H1 (cell line): ENCODE measurements around the gene ZNF831. TPM values are rescaled to one million over a fixed set of nuclear protein-coding genes. Genes with fewer than 3 reads are reported as not detected.

Experiments used
- CTCF ChIA-PET: fragments of 300-600 bp; sonication (Branson Sonifier 250); formaldehyde crosslinking; loops from one replicate; lab custom pipeline; 2021; ENCODE audit not compliant: partially characterized antibody; lab: Charles Lee
- POLR2A ChIA-PET: fragments of 300-600 bp; sonication (Branson Sonifier 250); formaldehyde crosslinking; loops from one replicate; lab custom pipeline; 2021; ENCODE audit warnings: inconsistent platforms; ENCODE audit not compliant: partially characterized antibody; lab: Charles Lee
- DNase-seq, 2 experiments: peaks; one replicate each; pipeline versions ENCODE4 v3.0.0 to v3.0.0-alpha.2; 2010 to 2022; ENCODE audit warnings: low spot score in 2 of 2, low read depth in 1 of 2, mixed read lengths in 1 of 2
- FAIRE-seq: peaks from 2 replicates; lab custom pipeline; 2011; peaks lifted over from hg19 to GRCh38; lab: Jason Lieb, UNC
- H2AFZ ChIP-seq: 2 replicates; pipeline ENCODE4 v1.8.1; 2012; ENCODE audit warnings: low read length, inconsistent platforms
- H2AK5ac ChIP-seq: 2 replicates; pipeline ENCODE4 v1.6.1; 2013; ENCODE audit warnings: low read depth, low read length
- H2BK120ac ChIP-seq: replicated peaks from 2 replicates; pipeline ENCODE3; 2013; ENCODE audit warnings: low read depth, low read length, inconsistent platforms
- H2BK12ac ChIP-seq: 2 replicates; pipeline ENCODE4 v1.6.1; 2013; ENCODE audit warnings: low read depth, low read length
- H2BK15ac ChIP-seq: 2 replicates; pipeline ENCODE4 v1.6.1; 2013; ENCODE audit warnings: low read length
- H2BK20ac ChIP-seq: 2 replicates; pipeline ENCODE4 v1.6.1; 2013; ENCODE audit warnings: low read length
- H2BK5ac ChIP-seq: 2 replicates; pipeline ENCODE4 v1.6.1; 2013; ENCODE audit warnings: low read depth, low read length
- H3K14ac ChIP-seq: 2 replicates; pipeline ENCODE4 v1.6.1; 2013; ENCODE audit warnings: inconsistent platforms; ENCODE audit not compliant: insufficient read length
- H3K18ac ChIP-seq: 2 replicates; pipeline ENCODE4 v1.6.1; 2013; ENCODE audit warnings: low read length; ENCODE audit errors: extremely low read depth
- H3K23ac ChIP-seq: 2 replicates; pipeline ENCODE4 v1.6.1; 2013; ENCODE audit warnings: inconsistent platforms; ENCODE audit not compliant: insufficient read length
- H3K23me2 ChIP-seq: 2 replicates; pipeline ENCODE4 v1.6.1; 2013; ENCODE audit warnings: low read depth, low read length
- H3K27ac ChIP-seq: 2 replicates; pipeline ENCODE4 v1.6.1; 2011; ENCODE audit warnings: low read depth, low read length, inconsistent platforms
- H3K27me3 ChIP-seq, 4 experiments: replicated peaks in 1 of 4; 1 replicate in 1 of 4; 2 replicates in 3 of 4; pipeline versions ENCODE4 v1.6.1 to v1.8.1; 2011 to 2013; ENCODE audit warnings: low read length in 3 of 4, mild to moderate bottlenecking in 3 of 4, inconsistent platforms in 2 of 4, mixed read lengths in 2 of 4, moderate library complexity in 1 of 4; ENCODE audit not compliant: control insufficient read depth in 3 of 4, insufficient read depth in 3 of 4; ENCODE audit errors: extremely low read depth in 1 of 4
- H3K36me3 ChIP-seq, 4 experiments: 2 replicates each; pipeline versions ENCODE4 v1.6.1 to v1.8.1; 2011 to 2013; ENCODE audit warnings: mild to moderate bottlenecking in 4 of 4, low read length in 3 of 4, moderate library complexity in 2 of 4, control low read depth in 1 of 4, inconsistent platforms in 1 of 4; ENCODE audit not compliant: insufficient read depth in 4 of 4, control insufficient read depth in 2 of 4
- H3K4ac ChIP-seq: replicated peaks from 2 replicates; pipeline ENCODE3; 2013; ENCODE audit warnings: low read length, low read depth, mixed read lengths, inconsistent platforms; ENCODE audit not compliant: insufficient read length
- H3K4me1 ChIP-seq, 4 experiments: replicated peaks in 1 of 4; 1 replicate in 1 of 4; 2 replicates in 3 of 4; pipeline versions ENCODE4 v1.6.1 to v1.8.1; 2011 to 2013; ENCODE audit warnings: low read length in 3 of 4, inconsistent platforms in 2 of 4, mixed read lengths in 1 of 4; ENCODE audit not compliant: insufficient read depth in 4 of 4, control insufficient read depth in 3 of 4
- H3K4me2 ChIP-seq, 2 experiments: 2 replicates each; pipeline versions ENCODE4 v1.6.1 to v1.8.1; 2011 to 2013; ENCODE audit warnings: low read depth in 2 of 2, low read length in 2 of 2, control low read depth in 1 of 2, inconsistent platforms in 1 of 2, mild to moderate bottlenecking in 1 of 2; ENCODE audit not compliant: insufficient read depth in 1 of 2
- H3K4me3 ChIP-seq, 4 experiments: fragments of 200-600, 300-600 bp in 1 of 4; sonication (generic), shearing (Covaris generic), sonication (Bioruptor Twin) in 1 of 4; 2 replicates each; pipeline versions ENCODE4 v1.5.1 to v1.8.1; 2011 to 2016; ENCODE audit warnings: low read length in 4 of 4, low read depth in 3 of 4, control low read depth in 2 of 4, inconsistent platforms in 2 of 4, mild to moderate bottlenecking in 2 of 4, mixed read lengths in 1 of 4, moderate library complexity in 1 of 4; ENCODE audit not compliant: insufficient read depth in 2 of 4; ENCODE audit errors: extremely low read depth in 1 of 4
- H3K56ac ChIP-seq: replicated peaks from 2 replicates; pipeline ENCODE3; 2013; ENCODE audit warnings: low read depth, mild to moderate bottlenecking, mixed read lengths, low read length, inconsistent platforms; ENCODE audit not compliant: insufficient read length
- H3K79me1 ChIP-seq: 2 replicates; pipeline ENCODE4 v1.6.1; 2013; ENCODE audit warnings: low read depth, low read length, control low read depth
- H3K79me2 ChIP-seq, 2 experiments: 2 replicates each; pipeline versions ENCODE4 v1.6.1 to v1.8.1; 2012 to 2013; ENCODE audit warnings: low read length in 2 of 2, mild to moderate bottlenecking in 2 of 2, inconsistent platforms in 1 of 2; ENCODE audit not compliant: insufficient read depth in 2 of 2, control insufficient read depth in 1 of 2
- H3K9ac ChIP-seq, 4 experiments: replicated peaks in 1 of 4; 1 replicate in 1 of 4; 2 replicates in 3 of 4; pipeline versions ENCODE4 v1.6.1 to v1.8.1; 2011 to 2013; ENCODE audit warnings: low read depth in 3 of 4, low read length in 3 of 4, control low read depth in 2 of 4, mild to moderate bottlenecking in 2 of 4, moderate library complexity in 2 of 4, inconsistent platforms in 1 of 4; ENCODE audit errors: extremely low read depth in 1 of 4
- H3K9me3 ChIP-seq, 2 experiments: 2 replicates each; pipeline versions ENCODE4 v1.6.1 to v1.8.1; 2012 to 2013; ENCODE audit warnings: mild to moderate bottlenecking in 2 of 2, moderate library complexity in 2 of 2, control low read depth in 1 of 2, inconsistent platforms in 1 of 2, low read depth in 1 of 2, low read length in 1 of 2, mixed read lengths in 1 of 2; ENCODE audit not compliant: insufficient read depth in 2 of 2
- H4K20me1 ChIP-seq, 2 experiments: replicated peaks in 1 of 2; 2 replicates each; pipeline versions ENCODE3 to v1.8.1; 2011 to 2013; ENCODE audit warnings: inconsistent platforms in 2 of 2, low read length in 2 of 2, mild to moderate bottlenecking in 1 of 2; ENCODE audit not compliant: insufficient read depth in 2 of 2, control insufficient read depth in 1 of 2
- H4K5ac ChIP-seq: 2 replicates; pipeline ENCODE4 v1.6.1; 2013; ENCODE audit warnings: low read length, low read depth, mixed read lengths, inconsistent platforms; ENCODE audit not compliant: insufficient read length
- H4K8ac ChIP-seq: 2 replicates; pipeline ENCODE4 v1.8.0; 2013; ENCODE audit warnings: mild to moderate bottlenecking, moderate library complexity, low read length, inconsistent platforms; ENCODE audit not compliant: insufficient read depth; ENCODE audit errors: extremely low read depth
- H4K91ac ChIP-seq: replicated peaks from 2 replicates; pipeline ENCODE3; 2013; ENCODE audit warnings: low read length, mixed read lengths, inconsistent platforms; ENCODE audit not compliant: insufficient read length
- CTBP2 ChIP-seq: IDR thresholded peaks from 2 replicates; pipeline ENCODE4 v1.7.0; 2011; ENCODE audit warnings: borderline replicate concordance, mild to moderate bottlenecking, moderate library complexity, mixed read lengths, low read length; ENCODE audit not compliant: insufficient read depth, insufficient read length
- EGR1 ChIP-seq: IDR thresholded peaks from 2 replicates; pipeline ENCODE4 v1.6.1; 2011; ENCODE audit warnings: low read depth, low read length, borderline replicate concordance
- KDM5A ChIP-seq: fragments of 200-600 bp; IDR thresholded peaks from 2 replicates; pipeline ENCODE4 v1.7.1; 2012; ENCODE audit warnings: mild to moderate bottlenecking, low read length, inconsistent platforms, mixed read lengths
- NANOG ChIP-seq: IDR thresholded peaks from 2 replicates; pipeline ENCODE4 v1.6.1; 2011; ENCODE audit warnings: low read length, low read depth, mild to moderate bottlenecking, inconsistent platforms; ENCODE audit not compliant: insufficient read depth, poor library complexity, severe bottlenecking
- RNF2 ChIP-seq: fragments of 200-900, 300-1000 bp; sonication (generic); IDR thresholded peaks from 2 replicates; pipeline ENCODE4 v1.7.1; 2016; ENCODE audit warnings: borderline replicate concordance, low read depth, mild to moderate bottlenecking, antibody characterized with exemption, low read length; ENCODE audit not compliant: poor library complexity, severe bottlenecking; ENCODE audit errors: missing control alignments
- SRF ChIP-seq: IDR thresholded peaks from 2 replicates; pipeline ENCODE4 v1.6.1; 2011; ENCODE audit warnings: mild to moderate bottlenecking, low read depth, low read length, moderate library complexity
- YY1 ChIP-seq: IDR thresholded peaks from 2 replicates; pipeline ENCODE4 v1.6.1; 2011; ENCODE audit warnings: low read depth, mild to moderate bottlenecking, low read length
- WGBS, 2 experiments: shearing (Covaris generic) in 1 of 2; methylation state at CpG; one replicate each; pipeline versions ENCODE4 v1.1.6 to v1.1.7; 2013 to 2015; ENCODE audit warnings: low lambda C conversion rate in 2 of 2, mixed read lengths in 2 of 2, inconsistent platforms in 1 of 2, low coverage in 1 of 2, missing lambda C conversion rate in 1 of 2; ENCODE audit not compliant: insufficient replicate concordance in 2 of 2, insufficient coverage in 1 of 2, insufficient read length in 1 of 2; ENCODE audit errors: extremely low coverage in 1 of 2, missing lambda C conversion rate in 1 of 2; 5-methylcytosine and 5-hydroxymethylcytosine counted together
- polyA plus RNA-seq, 7 experiments: library from polyadenylated mRNA; depleted of rRNA in 3 of 7; stranded (reverse) in 5 of 7; unstranded in 2 of 7; fragments of >200 nt in 5 of 7; fragments of 200-250 nt in 2 of 7; gene quantifications; 1 replicate in 5 of 7; 2 replicates in 1 of 7; 4 replicates in 1 of 7; pipeline versions ENCODE4 v1.2.1 to v1.2.3, GENCODE V29; 2011 to 2013; ENCODE audit warnings: missing spikeins in 2 of 7, mixed read lengths in 2 of 7
- total RNA-seq: library from RNA; stranded (reverse); fragmentation: NEBNext Ultra II Directional; extraction: Animal tissue kit (Norgen Biotek cat#: 25700); gene quantifications from 2 replicates; pipeline ENCODE4 v1.2.1, GENCODE V29; 2021

The ZNF831 gene
- total and polyA plus RNA-seq, 2 of the 8 experiments (the other 6 are each of a cell fraction or from before 2014, with no cell fraction given), result not detected

DNA sequence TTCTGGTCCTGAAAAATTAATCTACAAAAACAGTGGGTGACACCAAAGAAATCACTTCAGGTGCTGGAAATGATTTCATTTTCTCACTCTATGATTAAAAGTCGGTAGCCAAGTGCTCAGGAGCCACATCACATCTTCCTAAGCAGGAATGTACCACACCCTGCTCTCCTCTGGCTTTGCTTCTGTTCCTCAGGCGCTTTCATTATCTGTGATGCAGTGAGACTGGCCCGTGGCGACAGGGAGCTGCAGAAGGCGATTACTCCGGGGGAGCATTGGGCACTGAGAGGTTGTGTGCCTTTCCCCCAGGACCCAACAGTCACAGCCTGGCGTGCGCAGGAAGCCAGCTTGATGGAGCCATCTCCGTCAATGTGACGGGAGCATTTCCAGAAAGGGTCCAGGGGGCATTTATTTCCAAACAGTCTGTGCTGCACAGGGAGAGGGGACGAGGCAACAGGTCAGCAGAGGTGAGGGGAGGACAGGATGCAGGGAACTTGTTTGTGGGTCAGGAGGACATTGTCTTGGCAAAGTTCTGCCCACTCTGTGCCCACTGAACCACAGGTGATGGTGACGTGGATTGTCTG, 5.6 kb upstream of the ZNF831 start:
- H2AK5ac ChIP-seq, result no peak overlapping the region
- ChIA-PET POLR2A (no interaction called here), CTCF (interaction anchor here (0.8 to 3.4 kb wide), 4 partner anchors 16 to 70 kb away, joined by 3 to 20 read pairs (median 8); no protein-coding TSS in a partner anchor)
- H3K4me2 ChIP-seq, result no peak overlapping the region
- H3K27ac ChIP-seq, result no peak overlapping the region
- no peak for TF ChIP-seq EGR1
- no peak for TF ChIP-seq SRF
- TF ChIP-seq CTBP2, result no peak
- no peak for TF ChIP-seq YY1
- TF ChIP-seq KDM5A, result no peak
- no peak for TF ChIP-seq RNF2
- no peak for TF ChIP-seq NANOG
- no peak overlapping the region for H3K23ac ChIP-seq
- H3K9ac ChIP-seq, result no peak overlapping the region
- WGBS, 2 experiments, result 86% methylated on average over 12 of the region's 12 CpGs; no CpG with 5 or more reads in 1 of the 2 experiments
- H2BK20ac ChIP-seq, result no peak overlapping the region
- H3K79me2 ChIP-seq, result no peaks in the 10 kb centered on the region
- peak overlapping the region; percentile 72 for H4K91ac ChIP-seq
- no peaks in the 10 kb centered on the region for H4K20me1 ChIP-seq
- H2BK5ac ChIP-seq, result no peak overlapping the region
- no peaks in the 10 kb centered on the region for H3K36me3 ChIP-seq
- H3K4ac ChIP-seq, result no peak overlapping the region
- no peak overlapping the region for H4K8ac ChIP-seq
- peaks cover 2 to 6% (median 4%) of the 10 kb centered on the region in 4 experiments; a peak in 6 of 7 replicates for H3K4me1 ChIP-seq
- no peak overlapping the region for H2BK15ac ChIP-seq
- H4K5ac ChIP-seq, result no peak overlapping the region
- FAIRE-seq, result no peak
- no peak overlapping the region; the same call in 1 of the 2 replicates for H2BK12ac ChIP-seq
- H3K23me2 ChIP-seq, result no peaks in the 10 kb centered on the region
- H2AFZ ChIP-seq, result peak overlapping the region; percentile 10; the same call in 1 of the 2 replicates
- no peak overlapping the region for H3K4me3 ChIP-seq
- no peak overlapping the region for H3K18ac ChIP-seq
- H3K79me1 ChIP-seq, result no peaks in the 10 kb centered on the region
- no peaks in the 10 kb centered on the region for H3K27me3 ChIP-seq
- H3K56ac ChIP-seq, result no peak overlapping the region
- H2BK120ac ChIP-seq, result no peak overlapping the region
- H3K14ac ChIP-seq, result no peak overlapping the region
- no peak for DNase-seq
- no peaks in the 10 kb centered on the region for H3K9me3 ChIP-seq
